Esophagus mucosa (tissue), 1 donor: ENCODE measurements around the gene KRT80. TPM values are rescaled to one million over a fixed set of nuclear protein-coding genes. Genes with fewer than 3 reads are reported as not detected.

ENCODE experiments used
- ATAC-seq: fragments of 200-7000 bp; cut with Tn5 transposase; one replicate; pipeline ENCODE4 v1.9.1; 2020
- total RNA-seq: library from RNA; stranded (reverse); gene quantifications from one replicate; pipeline ENCODE4 v1.2.4, GENCODE V29; 2023
- donor health status: DM: yes; HTN: yes; CAD: no.

The KRT80 gene
- total RNA-seq, 1 donor from 2014 or later = 17.9 TPM

DNA sequence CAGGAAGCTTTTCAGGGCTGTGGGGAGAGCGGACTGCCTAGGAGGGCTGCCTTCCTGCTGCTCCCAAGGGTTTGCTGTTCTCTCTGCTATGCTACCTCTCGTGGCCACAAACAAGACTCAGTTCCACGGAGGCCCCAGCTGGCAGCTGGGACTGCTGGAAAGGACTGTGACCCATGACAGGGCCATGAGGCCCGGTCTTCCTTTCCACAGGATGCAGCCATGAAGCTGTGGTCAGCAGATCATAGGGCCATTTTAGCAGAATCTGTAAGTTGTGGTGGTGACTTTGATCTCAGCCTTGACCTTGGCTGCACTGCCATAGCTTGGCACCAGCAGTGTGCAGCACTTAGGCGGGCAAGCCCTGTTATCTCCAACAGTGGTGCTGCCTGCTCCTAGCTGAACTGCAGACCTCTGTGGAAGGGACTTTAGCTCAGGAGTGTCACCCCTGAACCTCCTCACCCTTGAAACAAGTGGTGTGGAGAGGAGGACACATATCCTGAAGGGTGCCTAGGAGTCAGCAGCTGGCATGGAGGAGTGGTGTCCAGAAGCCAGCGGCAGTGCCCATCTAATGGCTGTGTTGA lies 12.3 kb downstream of the KRT80 start:
- ATAC-seq = no peak

DNA sequence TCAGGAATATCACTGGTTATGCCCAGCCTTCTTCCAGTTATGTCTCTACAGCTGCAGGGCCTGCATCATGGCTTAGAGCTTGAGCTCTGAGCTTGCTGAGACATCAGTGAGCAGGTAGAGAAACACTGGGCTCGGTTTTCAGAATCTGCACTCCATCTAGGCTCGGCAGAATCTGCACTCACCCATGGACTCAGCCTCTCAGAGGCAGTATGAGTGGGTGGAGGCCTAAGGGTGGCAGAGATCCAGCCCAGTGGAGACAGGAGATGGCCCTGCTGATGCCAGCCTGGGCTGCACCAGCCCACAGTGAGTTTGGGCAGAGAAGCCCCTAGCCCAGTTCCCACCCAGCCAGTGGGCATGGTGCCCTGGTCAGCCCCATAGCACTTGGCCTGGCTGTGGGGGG lies 12.8 kb downstream of the KRT80 start:
- ATAC-seq = no peak

DNA sequence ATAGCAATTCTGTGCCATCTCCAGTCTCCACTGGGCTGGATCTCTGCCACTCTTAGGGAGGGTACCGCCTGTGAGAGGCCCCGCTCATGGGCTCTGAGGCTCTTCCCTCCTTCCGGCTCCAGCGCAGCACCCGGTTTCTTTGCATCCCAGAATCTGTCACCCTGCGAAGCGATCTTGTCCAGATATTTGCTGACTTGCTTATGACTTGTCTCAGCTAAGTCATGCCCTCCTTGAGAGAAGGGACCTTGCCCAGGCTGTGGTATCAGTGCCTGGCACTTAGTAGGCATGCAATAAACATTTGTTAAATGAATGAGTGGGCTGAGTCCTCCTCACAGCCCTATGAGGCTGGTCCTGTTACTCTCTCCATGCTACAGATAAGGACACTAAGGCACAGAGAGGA lies 13.4 kb downstream of the KRT80 start:
- no peak for ATAC-seq

GRCh38 chr12:52175371-52176350 lies 16.2 kb downstream of the KRT80 start:
- ATAC-seq = peak; percentile 77

DNA sequence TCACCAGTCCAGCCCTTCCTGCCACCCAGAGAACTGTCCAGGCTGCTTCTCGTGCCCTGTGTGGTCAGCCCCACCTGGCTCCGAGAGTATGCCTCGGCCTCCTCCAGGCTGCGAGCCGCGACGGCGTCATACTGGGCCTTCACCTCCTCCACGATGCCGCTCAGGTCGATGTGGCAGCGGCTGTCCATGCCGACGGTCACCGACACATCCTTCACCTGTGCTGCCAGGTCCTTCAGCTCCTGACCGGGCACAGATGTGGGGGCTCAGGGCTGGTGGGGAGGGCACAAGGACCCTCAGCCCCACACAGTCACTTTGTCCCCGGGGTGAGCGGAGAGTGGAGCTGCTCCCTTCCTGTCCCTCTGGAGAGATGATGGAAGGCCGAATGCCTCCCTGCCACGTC lies 18.3 kb downstream of the KRT80 start:
- ATAC-seq = no peak

- ATAC-seq = no peak
Observed at GRCh38 chr12:52172956-52173355, 18.9 kb downstream of the KRT80 start.

GRCh38 chr12:52171950-52172512 lies 19.8 kb downstream of the KRT80 start:
- peak; percentile 50 for ATAC-seq

GRCh38 chr12:52170827-52171226 lies 21.0 kb downstream of the KRT80 start:
- no peak for ATAC-seq

DNA sequence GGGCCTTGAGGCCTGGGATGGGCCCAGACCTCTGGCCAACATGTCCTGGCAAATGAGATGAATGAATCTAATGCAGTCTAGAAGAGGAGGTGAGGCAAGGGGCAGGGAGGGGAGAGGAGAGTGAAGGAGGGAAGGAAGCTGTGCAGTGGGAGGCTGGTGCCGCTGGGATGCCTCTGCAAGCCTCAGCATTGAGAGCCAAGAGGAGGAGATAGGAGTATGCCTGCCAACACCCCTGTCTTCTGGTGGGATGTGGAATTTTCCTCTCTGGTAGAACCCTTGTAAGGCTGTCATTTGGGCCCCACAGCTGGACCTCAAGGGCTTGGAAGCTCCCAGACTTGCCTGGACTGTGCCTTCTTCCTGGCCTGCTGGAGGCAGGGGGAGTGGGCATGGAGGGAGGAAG lies 21.9 kb downstream of the KRT80 start:
- no peak for ATAC-seq

DNA sequence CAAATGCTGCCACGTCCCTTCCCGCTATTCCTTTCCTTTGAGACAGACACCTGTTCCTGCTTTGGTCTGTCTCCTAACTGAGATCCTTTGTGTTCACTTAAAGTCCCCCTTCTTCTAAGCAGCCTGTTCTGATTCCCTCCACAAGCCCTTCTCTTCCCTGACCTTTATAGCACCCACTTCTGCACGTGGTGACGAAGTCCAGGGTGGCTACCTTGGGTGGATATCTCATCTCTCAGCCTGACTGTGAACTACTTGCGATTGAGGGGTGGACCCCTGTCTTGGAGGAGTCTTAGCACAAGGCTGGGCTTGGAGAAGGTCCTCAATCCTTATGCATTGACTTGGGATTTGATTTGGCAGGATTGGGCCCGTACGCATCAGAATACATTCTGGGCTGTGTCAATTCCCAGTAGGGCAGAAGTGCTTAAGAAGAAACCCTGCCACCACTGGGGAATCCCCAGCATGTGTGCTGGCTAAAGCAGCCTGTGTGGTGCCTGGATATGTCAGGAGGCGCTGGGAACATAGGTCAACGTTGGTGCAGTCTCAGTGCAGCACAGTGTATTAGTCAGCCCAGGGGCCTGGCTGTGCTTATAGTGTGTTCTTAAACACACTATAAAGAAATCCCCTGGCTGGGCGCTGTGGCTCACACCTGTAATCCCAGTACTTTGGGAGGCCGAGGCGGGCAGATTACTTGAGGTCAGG lies 23.6 kb downstream of the KRT80 start:
- ATAC-seq = peak; percentile 72

- ATAC-seq = no peak
Observed at GRCh38 chr12:52167526-52167925, 24.3 kb downstream of the KRT80 start.

GRCh38 chr12:52166672-52167071 lies 25.1 kb downstream of the KRT80 start:
- ATAC-seq = no peak

- no peak for ATAC-seq
Observed at GRCh38 chr12:52165096-52165855, 26.5 kb downstream of the KRT80 start.

DNA sequence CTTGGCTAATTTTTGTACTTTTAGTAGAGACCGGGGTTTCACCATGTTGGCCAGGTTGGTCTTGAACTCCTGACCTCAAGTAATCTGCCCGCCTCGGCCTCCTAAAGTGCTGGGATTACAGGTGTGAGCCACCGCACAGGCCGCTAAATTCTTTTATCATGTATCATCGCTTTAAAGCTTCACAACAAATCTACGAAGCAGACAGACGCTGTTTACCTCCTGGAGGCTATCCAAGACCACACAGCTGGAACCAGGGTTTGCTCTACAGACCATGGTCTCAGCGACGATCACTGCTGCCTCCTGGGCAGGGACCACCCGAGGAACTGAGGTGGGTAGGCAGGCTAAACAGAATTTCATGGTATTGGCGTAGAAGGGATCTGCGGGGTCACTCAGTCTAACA lies 27.2 kb downstream of the KRT80 start:
- ATAC-seq = no peak

DNA sequence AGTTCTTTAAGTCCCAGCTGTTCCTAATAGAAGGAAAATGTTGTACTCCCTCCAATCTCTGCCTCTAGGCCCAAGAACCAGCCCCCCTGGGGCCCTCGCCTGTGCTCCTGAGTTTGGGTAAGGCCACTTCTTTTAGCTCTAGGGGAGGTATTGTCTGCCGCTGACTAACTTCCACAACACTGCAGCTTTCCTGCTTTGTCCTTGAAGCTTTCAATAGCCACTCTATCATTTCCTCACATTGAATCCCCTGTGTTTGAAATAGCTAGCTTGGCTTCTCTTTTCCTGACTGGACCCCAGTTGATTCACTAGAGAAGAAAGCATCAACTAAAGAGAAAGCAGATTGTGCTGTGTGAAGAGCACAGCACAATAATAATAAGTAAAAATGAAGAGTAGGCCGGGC lies 28.8 kb downstream of the KRT80 start:
- ATAC-seq = no peak

- no peak for ATAC-seq
Observed at GRCh38 chr12:52160200-52160599, 31.6 kb downstream of the KRT80 start.

GRCh38 chr12:52157566-52158150 lies 34.2 kb downstream of the KRT80 start:
- no peak for ATAC-seq

GRCh38 chr12:52156757-52157565 lies 34.9 kb downstream of the KRT80 start:
- ATAC-seq = peak; percentile 33

- ATAC-seq = no peak
Observed at GRCh38 chr12:52156311-52156710, 35.5 kb downstream of the KRT80 start.

DNA sequence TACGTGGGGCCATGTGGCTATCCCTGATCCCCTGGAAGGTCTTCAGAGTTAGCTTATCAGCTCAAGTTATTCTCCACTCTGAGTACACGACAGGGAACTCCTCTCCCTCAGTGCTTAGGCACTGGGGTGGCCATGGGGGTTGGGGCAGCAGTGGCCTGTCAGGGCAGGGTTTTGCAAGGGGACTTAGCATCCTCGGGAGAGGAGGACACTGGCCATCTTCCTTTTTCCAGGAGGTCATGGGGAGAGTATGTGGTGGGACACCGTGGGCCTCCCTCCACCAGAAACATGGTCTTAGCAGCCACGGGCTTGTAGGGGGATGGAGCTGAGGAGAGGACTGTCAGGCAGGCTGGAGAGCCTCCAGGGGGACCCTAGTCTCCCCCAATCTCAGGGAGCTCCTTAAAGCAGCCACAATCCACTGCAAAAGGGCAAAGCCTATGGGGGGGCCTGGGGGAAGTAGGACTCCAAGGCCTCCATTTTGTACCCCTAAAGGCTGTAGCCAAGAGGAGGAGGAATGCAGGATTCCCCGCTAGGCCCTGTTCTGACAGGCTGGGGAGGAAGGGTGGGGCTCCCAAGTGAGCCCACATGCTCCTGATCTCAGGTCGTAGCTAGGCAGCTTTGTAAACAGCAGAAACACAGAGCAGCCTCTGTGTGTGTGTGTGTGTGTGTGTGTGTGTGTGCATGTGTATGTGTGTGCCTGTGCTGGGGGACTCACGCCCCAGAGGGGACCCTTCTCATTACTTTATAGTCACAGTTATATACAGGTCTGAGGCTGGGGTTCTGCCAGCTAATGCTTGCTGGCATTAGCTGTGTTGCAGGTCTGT lies 36.6 kb downstream of the KRT80 start:
- ATAC-seq = peak; percentile 42
